Ectodermal cell (in vitro differentiated cells): ENCODE results near the gene DIP2C.

Experiments
- H3K27ac ChIP-seq: 2 replicates; pipeline ENCODE4 v1.7.0; 2013; ENCODE audit warnings: mild to moderate bottlenecking, low read depth, low read length; ENCODE audit not compliant: insufficient read depth, poor library complexity, severe bottlenecking
- H3K27me3 ChIP-seq: 2 replicates; pipeline ENCODE4 v1.7.0; 2013; ENCODE audit warnings: mild to moderate bottlenecking, low read length; ENCODE audit not compliant: insufficient read depth, control insufficient read depth, poor library complexity, severe bottlenecking
- H3K36me3 ChIP-seq: one replicate; pipeline ENCODE4 v1.7.0; 2013; ENCODE audit warnings: low read length; ENCODE audit not compliant: control insufficient read depth, insufficient read depth
- H3K4me1 ChIP-seq: one replicate; pipeline ENCODE4 v1.7.0; 2013; ENCODE audit warnings: low read length; ENCODE audit not compliant: control insufficient read depth, insufficient read depth
- H3K4me3 ChIP-seq: 2 replicates; pipeline ENCODE4 v1.7.0; 2013; ENCODE audit warnings: low read depth, low read length, control low read depth; ENCODE audit not compliant: insufficient read depth
- H3K9me3 ChIP-seq: 2 replicates; pipeline ENCODE4 v1.7.0; 2013; ENCODE audit warnings: mild to moderate bottlenecking, low read length, moderate library complexity; ENCODE audit not compliant: control insufficient read depth
- WGBS, 2 experiments: methylation state at CpG; one replicate each; pipeline ENCODE4 v1.1.7; 2013; ENCODE audit warnings: missing lambda C conversion rate in 2 of 2; 5-methylcytosine and 5-hydroxymethylcytosine counted together

The DIP2C gene

DNA sequence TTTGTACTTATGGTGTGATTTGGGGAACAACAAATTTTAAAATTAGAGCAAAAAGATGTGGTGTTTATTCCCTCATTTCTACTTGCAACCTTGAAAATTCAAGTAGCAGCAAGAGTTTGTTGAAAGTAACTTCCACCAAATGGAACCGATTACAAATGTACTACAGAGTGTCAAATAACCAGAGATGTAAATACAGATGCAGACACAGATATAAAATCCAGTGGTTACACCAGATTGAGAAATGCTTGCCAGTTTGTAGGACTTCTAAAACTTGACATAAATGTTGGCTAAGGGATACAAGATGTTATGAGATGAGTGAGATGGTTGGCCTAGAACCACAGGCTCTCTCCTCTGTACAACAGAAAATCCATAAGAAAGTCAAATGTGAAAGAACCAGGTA is 162.1 kb downstream of the DIP2C start:
- Histone ChIP-seq H3K36me3 (no peaks in the 10 kb centered on the region), H3K9me3 (peaks cover 2% of the 10 kb centered on the region), H3K4me3 (no peak overlapping the region), H3K4me1 (no peaks in the 10 kb centered on the region), H3K27ac (no peak overlapping the region), H3K27me3 (no peaks in the 10 kb centered on the region)
- WGBS, 2 experiments, result 95 to 100% methylated on average over 1 of the region's 1 CpG

DNA sequence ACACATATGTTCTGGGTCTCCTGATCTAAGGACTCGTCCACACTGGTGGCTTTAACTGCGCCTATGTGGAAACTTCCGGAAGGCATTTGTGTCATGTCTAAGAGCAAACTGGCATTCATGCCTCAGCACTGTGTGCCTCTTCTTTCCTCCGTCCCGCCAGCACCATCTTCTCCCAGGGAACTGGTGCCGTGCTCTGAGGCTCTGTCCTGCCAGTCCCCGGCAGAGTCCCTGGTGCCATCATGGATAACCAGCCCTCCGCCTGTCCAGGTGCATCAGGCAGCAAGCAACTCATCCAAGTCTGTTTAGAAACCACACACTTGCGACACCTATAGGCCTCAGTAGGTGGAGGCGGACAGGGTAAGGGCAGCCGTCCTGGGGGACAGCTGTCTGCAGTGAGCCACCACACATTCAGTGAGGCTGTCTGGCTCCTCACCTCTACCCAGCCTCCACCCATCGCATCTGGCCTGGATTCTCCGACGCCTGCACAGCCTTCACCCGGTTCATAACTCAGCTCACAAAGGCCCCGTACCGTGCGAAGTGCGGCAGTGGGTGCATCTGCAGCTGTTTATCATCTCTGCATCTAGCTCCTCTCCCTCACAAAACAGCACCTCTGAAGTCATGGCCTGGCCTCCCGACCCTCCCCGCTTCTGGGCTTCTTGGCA is 162.7 kb downstream of the DIP2C start:
- WGBS, 2 experiments, result 91 to 92% methylated on average over 21 of the region's 21 CpGs
- Histone ChIP-seq H3K36me3 (no peaks in the 10 kb centered on the region), H3K27me3 (no peaks in the 10 kb centered on the region), H3K27ac (no peak overlapping the region), H3K9me3 (peaks cover 2% of the 10 kb centered on the region), H3K4me3 (no peak overlapping the region), H3K4me1 (peaks cover 3% of the 10 kb centered on the region)

DNA sequence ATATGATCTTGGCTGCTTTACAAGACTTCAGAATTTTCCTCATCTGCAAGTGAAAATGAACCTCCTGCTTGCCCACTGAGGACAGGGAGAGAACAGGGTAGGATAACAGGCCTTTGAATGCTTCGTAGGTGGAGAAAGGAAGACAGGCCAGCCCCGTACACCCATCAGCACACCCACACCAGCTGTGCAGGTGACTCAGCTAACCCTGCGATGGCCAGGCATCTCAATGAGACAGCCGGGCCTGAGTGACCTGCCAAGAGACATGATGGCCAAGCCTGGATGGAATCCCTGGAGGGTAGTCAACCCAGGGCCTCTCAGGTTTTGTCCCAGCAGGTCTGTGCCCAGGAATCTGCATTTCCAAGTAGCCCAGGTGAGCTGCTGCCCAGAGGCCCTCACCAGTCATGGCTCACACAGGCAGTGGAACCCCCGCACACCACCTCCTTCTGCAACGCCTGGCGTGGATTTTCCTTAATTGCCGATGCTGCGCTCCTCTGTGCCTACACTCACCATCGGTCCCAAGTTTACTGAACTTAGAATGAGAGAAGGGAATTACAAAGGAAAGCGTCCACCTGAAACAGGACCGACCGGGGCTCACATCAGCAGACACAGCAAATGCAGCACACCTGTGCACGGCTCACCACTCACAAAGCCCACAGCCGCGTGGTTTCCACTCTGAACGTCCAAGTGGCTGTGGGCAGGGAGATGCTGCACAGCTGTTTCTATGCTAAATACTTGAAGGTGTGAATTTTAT is 163.7 kb downstream of the DIP2C start:
- WGBS, 2 experiments, result 93 to 95% methylated on average over 17 of the region's 17 CpGs
- no peak overlapping the region for H3K27ac ChIP-seq

DNA sequence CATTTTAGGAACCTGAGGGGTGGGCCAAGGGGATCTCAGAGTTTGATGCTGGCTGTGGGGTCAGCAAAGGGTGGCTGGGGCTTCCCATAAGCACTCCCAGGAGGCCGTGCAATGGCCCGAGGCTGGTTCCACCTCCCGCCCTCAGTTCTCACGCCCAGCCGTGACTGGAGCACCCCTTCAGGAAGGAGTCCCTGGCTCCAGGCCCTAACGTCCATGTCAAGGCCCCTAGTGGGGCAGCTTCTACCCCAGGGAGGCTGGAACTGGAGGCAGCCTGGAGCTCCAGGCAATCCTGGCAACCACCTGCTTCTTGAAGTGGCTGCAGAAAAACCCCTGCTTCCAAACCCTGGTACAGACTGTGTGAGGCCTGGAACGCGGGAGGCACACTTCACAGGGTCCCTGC is 165.5 kb downstream of the DIP2C start:
- Histone ChIP-seq H3K4me3 (no peak overlapping the region), H3K36me3 (no peaks in the 10 kb centered on the region), H3K27ac (no peak overlapping the region), H3K27me3 (no peaks in the 10 kb centered on the region), H3K9me3 (no peaks in the 10 kb centered on the region), H3K4me1 (peaks cover 9% of the 10 kb centered on the region)
- WGBS, 2 experiments, result 85 to 88% methylated on average over 8 of the region's 8 CpGs

More for the DNA sequence above, 163.7 kb downstream of the DIP2C start:
- Histone ChIP-seq H3K4me3 (no peak overlapping the region), H3K36me3 (no peaks in the 10 kb centered on the region), H3K4me1 (peaks cover 8% of the 10 kb centered on the region), H3K9me3 (peaks cover 2% of the 10 kb centered on the region), H3K27me3 (no peaks in the 10 kb centered on the region)

DNA sequence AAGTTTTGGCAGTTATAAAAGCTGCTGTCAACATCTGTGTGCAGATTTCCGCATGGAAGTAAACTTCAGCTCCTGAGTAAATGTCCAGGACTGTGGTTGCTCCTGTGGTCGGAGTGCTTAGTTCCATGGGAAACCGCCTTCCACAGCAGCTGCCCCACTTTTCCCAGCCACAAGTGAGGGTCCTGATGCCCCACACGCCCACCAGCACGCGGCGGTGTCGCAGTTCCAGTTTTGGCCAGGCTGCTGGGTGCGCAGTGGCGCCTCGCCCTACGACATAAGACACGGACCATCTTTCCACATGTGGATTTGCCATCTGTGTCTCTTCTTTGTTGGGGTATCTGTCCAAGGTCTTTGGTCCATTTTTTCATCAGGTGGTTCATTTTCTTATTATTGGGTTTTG is 167.1 kb downstream of the DIP2C start:
- no peaks in the 10 kb centered on the region for H3K27me3 ChIP-seq
- no peaks in the 10 kb centered on the region for H3K9me3 ChIP-seq
- H3K36me3 ChIP-seq, result no peaks in the 10 kb centered on the region
- WGBS, 2 experiments, result 85 to 86% methylated on average over 13 of the region's 13 CpGs
- no peak overlapping the region for H3K27ac ChIP-seq
- no peak overlapping the region for H3K4me3 ChIP-seq
- peaks cover 23% of the 10 kb centered on the region for H3K4me1 ChIP-seq

DNA sequence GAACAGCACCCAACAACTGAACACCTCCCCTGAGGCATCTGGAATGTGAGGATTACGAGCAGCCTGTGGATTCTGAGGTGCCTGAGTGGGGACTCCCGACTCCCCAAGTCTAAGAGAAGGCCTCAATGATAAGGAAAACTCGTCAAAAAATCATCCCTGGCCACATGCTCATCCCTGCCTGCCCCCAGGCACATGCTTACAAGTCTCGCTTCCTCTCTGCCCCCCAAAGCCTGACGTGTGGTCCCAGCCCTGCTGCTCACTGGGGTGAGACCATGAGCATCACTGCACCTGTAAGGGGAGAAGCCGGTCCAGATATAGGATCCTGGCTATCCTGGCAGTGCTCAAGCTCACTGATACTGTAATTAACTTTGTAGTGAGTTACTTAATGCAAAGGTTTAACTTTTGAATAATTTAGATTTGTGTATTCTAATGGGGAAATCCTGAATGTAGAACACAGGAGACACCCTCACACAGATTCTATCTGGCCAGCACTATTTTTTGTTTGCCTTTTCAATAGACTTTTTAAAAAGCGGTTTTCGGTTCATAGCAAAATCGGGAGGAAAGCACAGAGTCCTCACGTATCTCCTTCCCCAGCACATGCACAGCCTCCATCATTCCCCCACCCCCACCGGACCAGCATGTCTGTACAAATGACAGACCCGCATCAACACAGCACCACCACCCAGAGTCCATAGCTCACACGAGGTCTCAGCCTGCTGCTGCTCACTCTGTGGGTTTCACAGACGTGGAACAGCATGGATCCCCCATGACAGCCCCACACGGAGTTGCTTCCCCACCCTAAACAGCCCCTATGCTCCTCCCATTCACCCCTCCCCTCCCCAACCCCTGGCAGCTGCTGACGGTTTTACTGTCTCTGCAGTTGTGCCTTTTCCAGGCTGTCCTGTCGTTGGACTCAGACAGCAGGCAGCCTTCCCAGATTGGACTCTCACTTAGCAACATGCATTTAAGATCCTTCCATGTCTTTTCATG is 167.9 kb downstream of the DIP2C start:
- no peak overlapping the region for H3K4me3 ChIP-seq
- H3K36me3 ChIP-seq, result no peaks in the 10 kb centered on the region
- 65 to 67% methylated on average over 16 of the region's 17 CpGs for WGBS, 2 experiments
- H3K27ac ChIP-seq, result no peak overlapping the region
- H3K4me1 ChIP-seq, result peaks cover 26% of the 10 kb centered on the region
- H3K9me3 ChIP-seq, result no peaks in the 10 kb centered on the region
- no peaks in the 10 kb centered on the region for H3K27me3 ChIP-seq

DNA sequence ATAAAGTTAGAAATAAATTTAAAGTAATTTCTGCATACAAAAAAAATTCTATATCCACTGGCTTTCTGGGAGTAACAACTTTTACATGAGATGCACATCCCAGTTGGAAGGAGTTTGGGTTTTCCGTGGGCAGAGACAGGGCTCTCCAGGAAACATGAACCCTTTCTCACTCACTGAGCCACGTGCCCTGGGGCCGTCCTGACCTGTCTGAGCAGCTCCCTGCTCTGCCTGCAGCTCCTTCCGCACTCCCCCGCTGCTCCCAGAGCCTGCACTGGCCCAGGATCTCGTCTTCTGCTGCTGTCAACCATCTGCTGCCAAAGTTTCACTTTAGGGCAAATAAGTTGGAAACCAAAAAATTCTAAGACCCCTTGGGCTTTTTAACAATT is 169.1 kb downstream of the DIP2C start:
- Histone ChIP-seq H3K9me3 (no peaks in the 10 kb centered on the region), H3K4me3 (no peak overlapping the region), H3K4me1 (peaks cover 26% of the 10 kb centered on the region), H3K27ac (no peak overlapping the region), H3K36me3 (no peaks in the 10 kb centered on the region), H3K27me3 (no peaks in the 10 kb centered on the region)
- whole genome bisulfite sequencing, 2 experiments, result 35 to 42% methylated on average over 6 of the region's 6 CpGs

DNA sequence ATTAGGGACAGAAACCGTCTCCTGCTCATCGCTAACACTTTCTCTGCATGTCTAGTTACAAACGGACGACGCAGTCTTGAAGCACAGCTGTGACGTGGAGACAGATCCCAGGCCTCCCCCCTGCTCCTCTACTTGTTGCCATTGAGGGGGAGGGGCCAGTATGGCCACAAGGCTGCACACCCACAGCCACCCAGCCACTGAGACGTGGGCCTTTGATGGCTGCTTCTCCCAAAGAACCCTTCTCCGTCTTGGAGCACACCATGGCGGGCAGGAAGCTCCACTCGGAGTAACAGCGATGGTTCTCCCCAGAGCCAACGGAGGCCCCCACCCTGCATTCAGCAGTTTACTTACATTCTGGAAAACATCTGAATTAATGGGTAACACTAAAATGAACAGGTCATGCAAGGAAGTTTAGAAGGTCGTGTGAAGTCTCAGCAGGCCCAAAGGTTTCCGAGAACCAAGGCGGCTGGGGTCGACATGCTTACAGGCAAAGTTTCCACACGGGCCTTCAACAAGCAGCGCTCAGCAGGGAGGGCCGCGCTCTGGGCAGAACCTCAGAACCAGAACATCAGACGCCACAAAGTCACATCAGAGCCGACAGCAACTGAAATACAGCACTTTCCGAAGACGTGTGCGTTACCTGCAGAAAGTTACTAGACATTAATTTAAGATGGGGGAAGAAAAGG is 169.6 kb downstream of the DIP2C start:
- WGBS, 2 experiments, result 93 to 95% methylated on average over 25 of the region's 25 CpGs
- H3K27me3 ChIP-seq, result no peaks in the 10 kb centered on the region

DNA sequence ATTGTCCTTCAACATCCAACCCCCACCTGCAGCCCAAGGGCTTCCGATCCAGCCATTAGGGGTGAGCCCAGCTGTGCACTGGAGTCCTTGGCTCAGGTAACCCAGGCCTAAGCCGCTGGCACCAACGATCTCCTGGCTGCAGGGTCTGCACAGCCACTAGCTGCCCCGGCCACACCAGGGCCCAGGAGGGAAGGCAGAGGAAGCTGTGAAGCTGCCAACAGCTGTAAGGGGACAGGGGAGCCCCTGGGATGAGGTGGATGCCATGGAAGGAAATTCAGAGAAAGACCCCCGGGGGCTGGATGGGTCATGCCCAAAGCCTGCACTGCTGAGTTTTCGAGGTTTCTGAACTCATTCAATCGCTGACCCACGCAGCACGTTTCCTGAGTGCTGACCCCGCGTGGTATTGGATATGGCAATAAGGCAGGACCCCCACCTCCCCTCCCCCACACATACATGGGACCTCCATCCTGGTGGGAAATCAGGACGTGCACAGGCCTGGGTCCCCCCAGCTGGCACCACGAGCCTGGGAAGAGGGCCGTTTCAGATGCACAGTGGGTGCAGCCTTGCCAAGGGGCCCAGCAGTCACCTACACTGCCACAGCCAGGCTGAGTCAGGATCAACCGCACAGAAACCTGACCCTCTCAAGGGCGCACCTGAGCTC is 170.3 kb downstream of the DIP2C start:
- Histone ChIP-seq H3K36me3 (no peaks in the 10 kb centered on the region), H3K4me3 (no peak overlapping the region), H3K4me1 (peaks cover 26% of the 10 kb centered on the region), H3K27me3 (no peaks in the 10 kb centered on the region), H3K27ac (no peak overlapping the region), H3K9me3 (no peaks in the 10 kb centered on the region)
- 93 to 95% methylated on average over 16 of the region's 16 CpGs for whole genome bisulfite sequencing, 2 experiments

More for the DNA sequence above, 169.6 kb downstream of the DIP2C start:
- no peak overlapping the region for H3K4me3 ChIP-seq
- no peaks in the 10 kb centered on the region for H3K9me3 ChIP-seq
- no peak overlapping the region for H3K27ac ChIP-seq
- peaks cover 26% of the 10 kb centered on the region for H3K4me1 ChIP-seq
- no peaks in the 10 kb centered on the region for H3K36me3 ChIP-seq
